MM.1S (cell line): Measurements from ENCODE around the gene RPL36A.

ENCODE experiments used
- DNase-seq: peaks from one replicate; pipeline ENCODE4 v3.0.0-alpha.2; 2015
- H2AFZ ChIP-seq: fragments of 300-600 bp; sonication (generic); 2 replicates; pipeline ENCODE4 v1.6.0; 2016; ENCODE audit warnings: antibody characterized with exemption, low read length
- H3F3A ChIP-seq: fragments of 300-600 bp; sonication (generic); 2 replicates; pipeline ENCODE4 v1.6.1; 2016; ENCODE audit warnings: mild to moderate bottlenecking, antibody characterized with exemption, low read length, moderate library complexity, mixed read lengths; ENCODE audit not compliant: insufficient read depth
- H3K27ac ChIP-seq: fragments of 300-600 bp; sonication (generic); 2 replicates; pipeline ENCODE4 v1.5.1; 2016; ENCODE audit warnings: mild to moderate bottlenecking, low read length
- H3K27me3 ChIP-seq: fragments of 300-600 bp; sonication (generic); replicated peaks from 2 replicates; pipeline ENCODE4 v1.6.0; 2016; ENCODE audit warnings: low read length; ENCODE audit not compliant: insufficient read depth
- H3K36me3 ChIP-seq: fragments of 300-600 bp; sonication (generic); replicated peaks from 2 replicates; pipeline ENCODE4 v1.6.1; 2016; ENCODE audit warnings: mild to moderate bottlenecking, low read length, mixed read lengths; ENCODE audit not compliant: insufficient read depth
- H3K4me1 ChIP-seq: fragments of 300-600 bp; sonication (generic); 2 replicates; pipeline ENCODE4 v1.6.1; 2016; ENCODE audit warnings: low read length, mixed read lengths
- H3K4me2 ChIP-seq: fragments of 300-600 bp; sonication (generic); 2 replicates; pipeline ENCODE4 v1.6.0; 2016; ENCODE audit warnings: low read depth, low read length
- H3K4me3 ChIP-seq: fragments of 300-600 bp; sonication (generic); 2 replicates; pipeline ENCODE4 v1.5.1; 2016; ENCODE audit warnings: low read length, mixed read lengths
- H3K79me2 ChIP-seq: fragments of 300-600 bp; sonication (generic); 2 replicates; pipeline ENCODE4 v1.6.1; 2016; ENCODE audit warnings: mixed run types, low read length, mixed read lengths
- H3K9ac ChIP-seq: fragments of 300-600 bp; sonication (generic); 2 replicates; pipeline ENCODE4 v1.6.1; 2016; ENCODE audit warnings: low read length, mixed read lengths
- H3K9me2 ChIP-seq: fragments of 300-600 bp; sonication (generic); replicated peaks from 2 replicates; pipeline ENCODE4 v1.6.1; 2016; ENCODE audit warnings: mild to moderate bottlenecking, low read length, mixed read lengths; ENCODE audit not compliant: insufficient read depth
- H3K9me3 ChIP-seq: fragments of 300-600 bp; sonication (generic); replicated peaks from 2 replicates; pipeline ENCODE4 v1.6.1; 2016; ENCODE audit warnings: mild to moderate bottlenecking, low read length, mixed read lengths; ENCODE audit not compliant: insufficient read depth
- H4K20me1 ChIP-seq: fragments of 300-600 bp; sonication (generic); 2 replicates; pipeline ENCODE4 v1.6.1; 2016; ENCODE audit warnings: mild to moderate bottlenecking, low read length, moderate library complexity, mixed read lengths; ENCODE audit not compliant: insufficient read depth
- CTCF ChIP-seq: fragments of 300-600 bp; sonication (generic); IDR thresholded peaks from 2 replicates; pipeline ENCODE4 v1.5.1; 2016; ENCODE audit warnings: antibody characterized with exemption, low read length, mixed read lengths
- EZH2 ChIP-seq: fragments of 300-600 bp; sonication (generic); optimal IDR thresholded peaks from 2 replicates; pipeline ENCODE3; 2017; ENCODE audit warnings: low read depth, mild to moderate bottlenecking, antibody characterized with exemption, low read length, mixed read lengths
- EZH2phosphoT487 ChIP-seq: fragments of 300-600 bp; sonication (generic); IDR thresholded peaks from 2 replicates; pipeline ENCODE4 v1.6.1; 2018; ENCODE audit warnings: antibody characterized with exemption, low read length

RPL36A gene

GRCh38 chrX:101416691-101417090, 25.9 kb downstream of the RPL36A start:
- TF ChIP-seq EZH2 = no peak
- no peak for TF ChIP-seq CTCF
- TF ChIP-seq EZH2phosphoT487 = no peak
- H3K9me2 ChIP-seq = no peaks in the 10 kb centered on the region
- no peaks in the 10 kb centered on the region for H3K36me3 ChIP-seq
- H3K27ac ChIP-seq = no peak overlapping the region
- no peaks in the 10 kb centered on the region for H3K9me3 ChIP-seq
- H3K4me2 ChIP-seq = no peak overlapping the region
- no peak overlapping the region for H3K9ac ChIP-seq
- H4K20me1 ChIP-seq = no peaks in the 10 kb centered on the region
- peaks cover 14% of the 10 kb centered on the region for H3K79me2 ChIP-seq
- no peak overlapping the region for H3K4me3 ChIP-seq
- no peak overlapping the region for H2AFZ ChIP-seq
- no peaks in the 10 kb centered on the region for H3F3A ChIP-seq
- no peaks in the 10 kb centered on the region for H3K27me3 ChIP-seq
- H3K4me1 ChIP-seq = peaks cover 12% of the 10 kb centered on the region
- no peak for DNase-seq

- Histone ChIP-seq H3K27me3 (no peaks in the 10 kb centered on the region), H3K9ac (no peak overlapping the region), H3F3A (no peaks in the 10 kb centered on the region), H3K27ac (no peak overlapping the region), H3K4me1 (peaks cover 12% of the 10 kb centered on the region), H3K9me2 (no peaks in the 10 kb centered on the region), H3K36me3 (no peaks in the 10 kb centered on the region), H3K4me3 (no peak overlapping the region), H3K4me2 (no peak overlapping the region), H3K9me3 (no peaks in the 10 kb centered on the region), H4K20me1 (no peaks in the 10 kb centered on the region), H3K79me2 (peaks cover 9% of the 10 kb centered on the region), H2AFZ (no peak overlapping the region)
- no peak for DNase-seq
- TF ChIP-seq EZH2phosphoT487 = no peak
- no peak for TF ChIP-seq EZH2
- TF ChIP-seq CTCF = no peak
These were observed 26.4 kb downstream of the RPL36A start for GRCh38 chrX:101417190-101417589.

- DNase-seq = no peak
These were observed 27.4 kb downstream of the RPL36A start for GRCh38 chrX:101417981-101418841.

More at GRCh38 chrX:101417981-101418841, 27.4 kb downstream of the RPL36A start:
- H3K36me3 ChIP-seq = no peaks in the 10 kb centered on the region
- H2AFZ ChIP-seq = peak overlapping the region; percentile 96
- peak overlapping the region; percentile 62 for H3K4me3 ChIP-seq
- no peaks in the 10 kb centered on the region for H3K27me3 ChIP-seq
- H3K27ac ChIP-seq = no peak overlapping the region
- no peaks in the 10 kb centered on the region for H4K20me1 ChIP-seq
- H3K79me2 ChIP-seq = no peaks in the 10 kb centered on the region
- H3F3A ChIP-seq = no peaks in the 10 kb centered on the region
- no peaks in the 10 kb centered on the region for H3K9me3 ChIP-seq
- H3K4me1 ChIP-seq = peaks cover 12% of the 10 kb centered on the region
- no peaks in the 10 kb centered on the region for H3K9me2 ChIP-seq
- peak overlapping the region; percentile 62 for H3K9ac ChIP-seq
- peak overlapping the region; percentile 69; the same call in 1 of the 2 replicates for H3K4me2 ChIP-seq
- TF ChIP-seq EZH2 (no peak), CTCF (no peak), EZH2phosphoT487 (no peak)
